NCI-H226 (cell line): ENCODE measurements around the gene GIMAP2.
"Not testable (repeated sequence)": the region's sequence is repeated elsewhere in the genome, so short reads cannot be mapped to it uniquely, and the experiment has no call there.

ENCODE experiments used
- DNase-seq: peaks from one replicate; pipeline ENCODE4 v3.0.0-alpha.2; 2015

GIMAP2 gene

DNA sequence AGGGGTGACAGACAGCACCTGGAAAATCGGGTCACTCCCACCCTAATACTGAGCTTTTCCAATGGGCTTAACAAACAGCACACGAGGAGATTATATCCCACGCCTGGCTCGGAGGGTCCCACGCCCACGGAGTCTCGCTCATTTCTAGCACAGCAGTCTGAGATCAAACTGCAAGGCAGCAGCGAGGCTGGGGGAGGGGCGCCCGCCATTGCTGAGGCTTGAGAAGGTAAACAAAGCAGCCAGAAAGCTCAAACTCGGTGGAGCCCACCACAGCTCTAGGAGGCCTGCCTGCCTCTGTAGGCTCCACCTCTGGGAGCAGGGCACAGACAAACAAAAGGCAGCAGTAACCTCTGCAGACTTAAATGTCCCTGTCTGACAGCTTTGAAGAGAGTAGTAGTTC, 6.9 kb upstream of the GIMAP2 start:
- not testable (repeated sequence) for DNase-seq

DNA sequence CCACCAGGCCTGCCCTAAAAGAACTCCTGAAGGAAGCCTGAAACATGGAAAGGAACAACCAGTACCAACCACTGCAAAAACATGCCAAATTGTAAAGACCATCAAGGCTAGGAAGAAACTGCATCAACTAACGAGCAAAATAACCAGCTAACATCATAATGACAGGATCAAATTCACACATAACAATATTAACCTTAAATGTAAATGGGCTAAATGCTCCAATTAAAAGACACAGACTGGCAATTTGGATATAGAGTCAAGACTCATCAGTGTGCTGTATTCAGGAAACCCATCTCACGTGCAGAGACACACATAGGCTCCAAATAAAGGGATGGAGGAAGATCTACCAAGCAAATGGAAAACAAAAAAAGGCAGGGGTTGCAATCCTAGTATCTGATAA, 5.1 kb upstream of the GIMAP2 start:
- DNase-seq, result not testable (repeated sequence)

DNA sequence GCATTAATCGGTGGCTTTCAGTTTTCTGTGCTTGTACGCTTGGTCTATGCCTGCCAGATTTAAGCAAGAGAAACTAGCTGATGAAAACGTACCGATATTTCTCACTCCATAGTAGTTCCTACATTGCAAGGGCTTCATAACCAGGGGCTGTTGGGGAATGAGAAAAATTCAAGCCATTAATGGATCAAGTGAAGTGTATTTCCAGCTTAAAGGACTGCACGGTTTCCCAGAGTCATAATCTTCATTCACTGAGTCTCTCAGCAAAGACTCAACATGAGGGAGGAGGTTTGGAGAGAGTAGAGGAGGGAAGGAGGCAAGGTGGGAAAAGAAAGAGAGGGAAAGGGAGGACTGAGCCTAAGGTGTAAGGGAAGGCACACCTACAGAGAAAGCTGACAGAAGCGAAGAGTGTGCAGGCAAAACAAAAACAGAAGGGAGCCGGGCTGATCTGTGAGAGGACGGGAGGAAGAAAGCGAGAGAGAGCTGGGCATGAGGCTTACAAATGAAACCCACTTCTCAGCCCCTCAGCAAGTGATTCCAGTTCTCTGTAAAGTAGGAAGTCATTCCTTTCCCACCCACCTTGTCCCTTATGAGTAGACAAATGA, 625 bp downstream of the GIMAP2 start:
- DNase-seq, result no peak

DNA sequence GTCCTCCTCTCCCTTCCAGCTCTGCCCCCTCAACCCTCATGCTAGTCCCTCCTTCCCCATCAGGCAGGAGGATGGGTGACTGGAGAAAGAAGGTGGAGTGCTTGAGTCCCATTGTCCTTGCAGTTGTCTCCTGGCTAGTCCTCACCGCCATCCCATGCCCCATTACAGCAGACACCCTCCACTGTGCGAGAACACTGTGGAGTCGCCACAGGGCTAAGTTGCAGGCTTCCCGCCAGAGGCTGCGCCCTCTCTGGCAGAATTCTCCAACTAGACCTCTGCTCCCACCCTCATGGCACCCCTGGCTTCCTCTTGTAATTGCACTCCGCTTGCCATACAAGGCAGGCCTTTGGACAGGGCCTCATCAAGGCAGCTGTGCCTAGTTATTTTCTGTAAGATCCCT, 3.1 kb downstream of the GIMAP2 start:
- no peak for DNase-seq

DNA sequence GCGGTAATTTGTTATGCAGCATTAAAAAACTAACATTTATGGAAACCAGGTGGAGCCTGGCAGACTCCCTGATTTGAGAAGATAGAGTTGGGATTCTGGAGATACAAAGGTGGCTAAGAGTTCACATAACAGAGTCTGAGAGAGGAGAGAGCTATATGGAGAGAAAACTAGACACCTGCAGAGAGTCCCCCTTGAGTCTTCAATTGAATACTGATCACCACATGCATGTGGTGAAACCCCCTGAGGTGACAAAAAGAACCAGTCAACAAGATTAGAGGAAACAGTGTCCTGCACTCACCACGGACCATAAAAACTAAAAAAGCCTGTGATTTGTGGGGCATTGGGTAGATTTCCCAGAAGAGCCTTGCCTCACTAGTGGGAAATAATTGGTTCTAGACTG, 10.1 kb downstream of the GIMAP2 start:
- no peak for DNase-seq

DNA sequence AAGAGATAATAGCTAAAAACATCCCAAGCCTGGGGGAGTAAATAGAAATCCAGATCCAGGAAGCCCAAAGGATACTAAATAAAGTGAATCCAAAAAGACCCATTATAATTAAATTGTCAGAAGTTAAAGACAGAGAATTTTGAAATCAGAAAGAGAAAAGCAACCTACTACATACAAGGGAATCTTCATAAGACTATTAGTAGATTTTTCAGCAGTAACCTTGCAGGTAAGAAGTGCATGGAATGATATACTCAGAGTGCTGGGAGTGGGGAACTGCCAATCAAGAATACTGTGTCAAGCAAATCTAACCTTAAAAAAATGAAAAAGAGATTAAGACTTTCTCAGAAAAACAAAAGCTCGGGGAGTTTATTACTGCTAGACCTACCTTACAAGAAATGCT, 17.7 kb downstream of the GIMAP2 start:
- DNase-seq, result no peak

DNA sequence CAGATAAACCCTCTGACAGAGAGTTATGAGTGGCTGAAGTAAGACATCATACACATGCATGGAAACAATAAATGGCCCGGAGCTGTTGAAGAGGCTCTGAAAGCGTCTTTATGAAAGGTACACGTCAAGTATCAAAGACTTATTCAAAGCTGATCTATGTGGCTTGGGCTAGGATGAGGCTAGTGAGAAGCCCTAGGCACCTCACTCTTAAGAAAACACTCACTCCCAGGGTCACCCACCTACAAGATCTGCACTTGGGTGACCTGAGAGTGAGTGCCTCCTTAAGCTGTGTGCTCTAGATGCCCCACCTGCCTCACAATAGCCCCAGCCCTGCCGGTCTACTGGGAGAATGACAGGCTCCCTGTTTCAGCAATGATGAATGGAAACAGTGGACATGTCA, 29.8 kb downstream of the GIMAP2 start:
- no peak for DNase-seq

DNA sequence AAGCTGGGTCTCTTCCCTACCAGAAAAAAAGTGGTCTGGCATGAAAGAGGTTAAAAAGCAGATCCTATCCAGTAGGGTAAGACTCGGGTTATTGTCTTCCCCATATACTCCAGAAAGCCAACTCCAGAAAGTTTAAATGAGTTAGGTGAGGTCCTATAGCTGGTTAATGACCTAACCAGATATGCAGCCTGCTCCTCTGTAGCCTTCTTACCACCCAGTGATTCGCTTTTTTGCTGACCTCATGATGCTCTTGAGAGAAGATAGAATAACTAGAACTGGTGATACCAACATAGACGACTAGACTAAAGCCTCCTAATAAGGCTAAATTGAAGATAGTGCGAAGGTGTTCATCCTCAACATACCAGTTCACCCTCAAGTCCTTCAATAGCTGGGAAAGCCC, 30.2 kb downstream of the GIMAP2 start:
- DNase-seq, result no peak

DNA sequence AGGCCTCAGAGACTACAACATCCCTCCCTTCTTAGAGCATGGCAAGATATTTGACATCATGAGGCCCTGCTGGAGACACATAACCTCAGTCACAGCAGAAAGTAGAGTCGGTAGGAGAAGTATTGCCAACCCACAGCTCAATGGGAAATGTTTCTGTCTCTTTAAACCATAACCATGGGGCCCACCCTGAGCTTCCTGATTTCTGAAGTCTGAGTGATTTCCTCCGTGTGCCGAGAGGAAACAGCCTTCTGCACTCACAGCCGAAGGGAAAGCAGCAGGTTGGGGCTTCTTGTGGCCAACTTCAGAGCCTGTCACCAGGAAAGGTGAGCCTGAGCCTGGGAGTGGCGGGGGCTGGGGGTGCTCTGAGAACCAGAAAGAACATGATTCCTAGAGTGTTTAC, 30.9 kb downstream of the GIMAP2 start, which contains the start of gene GIMAP1:
GIMAP1 (plus strand) TSS at position 246 of the 400 bp plus-strand sequence. CDS start 2,435 bp downstream, outside the sequence.
- DNase-seq, result no peak

DNA sequence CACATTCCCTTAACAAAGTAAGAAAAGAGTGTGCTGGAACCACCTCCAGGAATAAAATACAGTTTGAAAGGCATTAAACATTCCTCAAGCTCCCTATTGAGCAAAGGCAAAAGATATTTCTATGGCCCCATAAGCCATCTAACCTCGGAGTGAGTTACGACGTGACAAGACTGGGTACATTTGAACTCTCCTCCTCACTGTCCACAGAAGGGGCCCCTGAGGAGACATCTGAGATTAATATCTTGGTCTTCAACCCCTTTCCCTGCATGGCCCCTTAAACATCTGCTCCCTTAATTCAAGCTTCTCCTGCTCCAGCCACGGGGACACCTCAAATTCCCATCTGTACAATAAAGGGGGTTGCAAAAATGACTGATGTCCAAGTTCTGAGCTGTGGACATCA, 31.4 kb downstream of the GIMAP2 start:
- no peak for DNase-seq

DNA sequence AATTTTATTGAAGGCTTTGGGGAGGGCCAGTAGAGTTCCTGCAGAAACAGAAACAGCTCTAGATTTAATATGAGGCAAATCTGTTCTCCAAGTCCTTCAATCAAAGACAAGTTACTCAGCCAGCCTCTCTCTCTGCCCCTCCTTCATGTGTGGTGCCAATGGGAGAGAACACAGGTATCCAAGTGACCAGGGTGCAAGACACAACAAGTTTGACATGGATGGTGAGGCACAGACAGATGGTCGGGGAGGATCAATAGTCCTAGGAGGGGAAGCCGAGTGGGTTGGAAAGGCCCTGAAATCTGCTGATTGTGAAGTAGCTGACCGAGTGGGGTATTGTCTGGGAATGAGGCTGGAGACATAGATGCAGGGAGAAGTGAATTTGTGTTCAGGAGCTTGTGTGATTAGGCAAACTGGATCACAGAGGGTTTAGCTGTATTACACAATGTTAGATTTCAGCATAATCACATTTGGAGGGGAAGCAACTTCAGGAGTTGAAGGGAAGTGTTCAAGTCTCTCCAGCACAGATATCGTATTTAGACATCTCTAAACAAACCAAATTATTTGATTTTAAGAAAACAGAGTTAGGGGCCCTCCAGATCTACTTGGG, 32.4 kb downstream of the GIMAP2 start:
- no peak for DNase-seq

DNA sequence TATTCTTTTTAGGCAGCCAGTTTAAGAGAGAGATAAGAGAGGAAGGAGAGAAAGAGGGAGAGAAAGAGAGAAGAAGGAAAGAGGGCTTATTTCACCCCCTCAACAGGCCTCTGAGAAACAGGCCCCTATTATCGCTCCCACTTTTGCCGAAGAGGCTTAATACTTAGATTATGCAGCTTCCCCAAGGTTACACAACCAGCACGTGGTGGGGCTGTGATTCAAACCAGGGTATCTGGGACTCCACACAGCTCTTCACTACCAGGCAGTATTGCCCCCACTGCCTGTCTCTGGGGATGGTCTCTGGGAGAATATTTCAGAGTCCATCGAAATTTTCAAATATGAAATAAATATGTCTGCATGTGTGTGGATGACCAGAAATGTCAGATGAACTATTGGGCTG, 33.9 kb downstream of the GIMAP2 start:
- DNase-seq, result no peak

DNA sequence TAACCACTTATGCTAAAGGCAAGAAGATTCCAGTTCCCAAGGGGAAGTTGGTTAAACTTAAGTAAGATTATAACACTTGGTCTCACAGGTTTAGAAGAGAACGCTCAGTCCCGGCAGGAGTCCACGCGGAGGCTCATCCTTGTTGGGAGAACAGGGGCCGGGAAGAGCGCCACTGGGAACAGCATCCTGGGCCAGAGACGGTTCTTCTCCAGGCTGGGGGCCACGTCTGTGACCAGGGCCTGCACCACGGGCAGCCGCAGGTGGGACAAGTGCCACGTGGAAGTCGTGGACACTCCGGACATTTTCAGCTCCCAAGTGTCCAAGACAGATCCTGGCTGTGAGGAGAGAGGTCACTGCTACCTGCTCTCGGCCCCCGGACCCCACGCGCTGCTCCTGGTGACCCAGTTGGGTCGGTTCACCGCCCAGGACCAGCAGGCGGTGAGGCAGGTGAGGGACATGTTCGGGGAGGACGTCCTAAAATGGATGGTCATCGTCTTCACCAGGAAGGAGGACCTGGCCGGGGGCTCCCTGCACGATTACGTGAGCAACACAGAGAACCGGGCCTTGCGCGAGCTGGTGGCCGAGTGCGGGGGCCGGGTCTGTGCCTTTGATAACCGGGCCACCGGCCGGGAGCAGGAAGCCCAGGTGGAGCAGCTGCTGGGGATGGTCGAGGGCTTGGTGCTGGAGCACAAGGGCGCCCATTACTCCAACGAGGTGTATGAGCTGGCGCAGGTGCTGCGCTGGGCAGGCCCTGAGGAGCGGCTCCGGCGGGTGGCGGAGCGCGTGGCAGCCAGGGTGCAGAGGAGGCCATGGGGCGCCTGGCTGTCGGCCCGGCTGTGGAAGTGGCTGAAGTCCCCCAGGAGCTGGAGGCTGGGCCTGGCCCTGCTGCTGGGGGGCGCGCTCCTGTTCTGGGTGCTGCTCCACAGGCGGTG, 34.7 kb downstream of the GIMAP2 start:
- no peak for DNase-seq

DNA sequence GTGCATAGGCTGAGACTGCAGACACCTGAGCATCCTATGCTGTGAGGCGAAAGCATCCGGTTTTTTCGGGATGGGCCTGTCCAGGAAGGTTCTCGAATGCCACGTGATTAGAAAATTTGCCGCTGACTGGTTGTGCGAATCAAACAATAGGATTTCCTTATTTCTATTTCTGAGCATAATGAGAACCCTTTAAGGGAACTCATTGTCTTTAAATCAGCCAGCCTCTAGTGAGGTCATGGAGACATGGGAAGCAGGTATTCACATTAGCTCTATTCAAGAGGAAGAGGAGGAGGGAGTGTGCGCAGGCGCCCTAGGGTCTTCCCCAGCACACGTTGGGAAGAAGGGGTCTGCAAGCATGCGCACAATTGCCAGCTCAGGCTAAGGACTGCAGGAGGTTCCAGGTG, 36.5 kb downstream of the GIMAP2 start:
- no peak for DNase-seq

DNA sequence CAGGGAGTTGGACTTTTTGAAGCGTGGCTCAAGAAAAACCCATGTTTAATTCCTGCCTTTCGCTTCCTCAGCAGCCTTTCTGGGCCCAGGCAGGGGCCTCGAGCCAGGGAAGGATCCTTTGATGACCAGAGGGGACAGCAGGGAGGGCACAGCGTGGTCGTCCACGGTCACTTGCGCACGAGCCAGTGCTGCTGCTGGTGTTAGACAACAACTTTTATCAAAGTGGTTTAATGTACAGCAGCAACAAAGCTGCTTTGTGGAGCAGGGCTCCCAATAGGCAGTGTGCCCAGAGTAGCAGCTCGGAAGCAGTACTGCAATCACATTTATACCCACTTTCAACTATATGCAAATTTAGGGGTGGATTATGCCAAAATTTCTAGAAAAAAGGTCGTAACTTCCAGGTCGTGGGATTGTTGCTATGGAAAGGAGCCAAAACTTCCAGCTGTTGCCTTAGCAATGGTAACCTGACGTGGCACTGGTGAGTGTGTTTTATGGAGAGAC, 37.0 kb downstream of the GIMAP2 start:
- DNase-seq, result no peak

DNA sequence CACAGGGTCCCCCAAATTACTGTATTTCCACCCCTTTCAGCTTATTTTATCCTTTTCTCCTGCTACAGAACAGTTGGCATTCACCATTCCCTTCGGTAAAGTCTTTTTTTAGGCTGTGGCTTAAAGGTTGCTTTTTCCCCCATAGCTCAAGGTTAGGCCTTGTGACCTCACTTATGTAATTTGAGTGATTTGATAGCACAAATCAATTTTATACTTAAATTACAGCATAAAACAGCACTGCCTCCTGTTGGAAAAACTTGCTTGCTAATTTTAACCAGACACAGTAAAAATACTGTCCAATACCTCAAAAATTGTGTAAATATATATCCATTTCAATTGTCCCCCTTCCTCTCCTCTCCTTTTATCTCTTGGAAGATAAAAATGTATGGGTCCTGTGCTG, 38.0 kb downstream of the GIMAP2 start:
- DNase-seq, result no peak

DNA sequence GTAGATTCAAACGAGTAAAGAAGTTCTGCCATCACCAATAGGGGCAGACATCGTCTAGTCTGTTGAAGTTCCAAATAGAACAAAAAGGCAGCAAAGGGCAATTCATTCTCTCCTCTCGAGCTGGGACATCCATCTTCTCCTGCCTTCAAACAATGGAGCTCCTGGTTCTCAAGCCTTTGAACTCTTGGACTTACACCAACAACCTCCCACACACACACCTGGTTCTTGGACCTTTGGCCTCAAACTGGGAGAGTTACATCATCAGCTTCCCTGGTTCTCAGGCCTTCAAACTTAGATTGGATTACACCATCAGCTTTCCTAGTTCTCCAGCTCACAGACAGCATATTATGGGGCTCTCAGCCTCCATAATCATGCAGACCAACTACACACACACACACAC, 41.9 kb downstream of the GIMAP2 start:
- DNase-seq, result no peak

DNA sequence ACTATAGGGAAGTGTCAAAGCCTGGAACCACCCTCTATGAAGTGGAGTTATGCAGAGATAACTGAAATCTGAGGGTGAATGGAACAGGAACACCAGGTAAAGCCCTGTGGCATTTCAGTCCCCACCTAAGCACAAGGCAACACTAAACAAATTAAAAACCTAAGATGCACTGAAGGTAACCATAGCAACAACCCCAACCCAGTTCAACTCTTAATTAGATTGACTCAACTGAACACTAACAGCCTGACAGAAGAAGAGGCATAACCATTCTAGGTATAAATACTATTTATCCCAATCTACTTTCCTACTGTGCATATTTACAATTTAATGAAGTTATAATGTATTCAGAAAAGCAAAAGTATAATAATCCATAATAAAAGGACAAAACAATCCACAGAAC, 42.5 kb downstream of the GIMAP2 start:
- no peak for DNase-seq

DNA sequence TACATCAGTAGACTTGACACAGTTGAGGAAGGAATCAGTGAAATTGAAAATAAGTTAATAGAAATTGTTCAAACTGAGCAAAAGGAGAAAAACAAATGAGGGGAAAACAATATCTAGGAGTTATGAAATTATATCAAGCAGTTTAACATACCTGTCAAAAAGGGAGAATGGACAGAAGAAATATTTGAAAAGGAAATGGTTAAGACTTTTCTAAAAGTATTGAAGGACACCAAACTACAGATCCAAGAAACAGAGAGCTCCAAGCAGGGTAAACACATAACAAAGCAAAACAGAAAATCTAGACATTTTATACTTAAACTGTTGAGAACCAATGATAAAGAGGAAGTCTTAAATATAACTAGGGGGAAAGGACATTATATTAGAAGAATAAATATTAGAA, 43.1 kb downstream of the GIMAP2 start:
- no peak for DNase-seq

DNA sequence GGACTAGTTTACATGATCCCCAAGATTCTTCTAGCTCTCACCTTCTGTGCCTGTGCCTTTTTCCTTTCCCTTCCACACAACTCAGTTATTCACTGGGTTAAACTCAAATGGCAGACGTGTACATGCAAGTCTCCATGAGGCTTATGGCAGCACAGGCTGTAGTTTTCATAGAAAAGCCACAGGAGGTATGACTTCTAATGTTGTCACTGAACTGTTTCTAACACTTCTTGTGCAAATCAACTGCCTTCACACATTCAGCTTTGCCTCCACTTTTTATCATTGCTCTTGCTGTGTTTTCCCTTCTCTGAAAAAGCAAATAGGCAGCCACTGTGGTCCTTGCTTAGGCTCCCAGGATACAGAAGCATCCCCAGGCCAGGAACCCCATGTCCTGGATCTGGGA, 46.4 kb downstream of the GIMAP2 start:
- no peak for DNase-seq

DNA sequence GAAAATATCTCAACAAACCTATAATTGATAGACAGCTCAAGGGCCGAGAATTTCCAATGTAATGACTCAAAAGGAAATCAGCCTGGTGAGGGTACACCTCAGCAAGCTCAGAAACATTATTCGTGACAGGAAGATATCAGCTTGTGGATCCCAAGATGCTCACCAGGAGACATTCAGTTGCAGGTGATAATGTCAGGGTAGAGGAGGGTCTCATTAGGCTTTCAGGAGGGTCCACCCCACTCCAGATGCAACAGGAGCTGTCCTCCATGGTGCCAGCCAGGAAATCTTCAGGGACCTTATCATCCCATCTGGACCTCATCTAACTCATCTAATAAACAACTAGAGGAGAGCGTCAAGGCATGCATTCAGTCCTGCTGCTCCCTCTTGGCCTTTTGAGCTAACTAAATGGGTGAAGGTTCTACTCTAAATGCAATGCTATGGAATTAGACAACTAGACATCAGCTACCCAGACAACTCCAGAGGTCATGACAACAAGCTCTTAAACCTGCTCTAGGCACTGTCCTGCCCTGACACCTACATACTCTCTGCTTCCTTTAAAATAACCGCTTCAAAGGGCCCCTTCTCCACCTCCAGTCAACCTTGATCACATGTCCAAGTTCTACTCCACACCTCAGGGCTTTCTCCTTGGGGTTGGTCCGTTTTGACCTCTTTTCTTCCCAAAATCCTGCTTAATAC, 47.4 kb downstream of the GIMAP2 start:
- DNase-seq, result no peak

DNA sequence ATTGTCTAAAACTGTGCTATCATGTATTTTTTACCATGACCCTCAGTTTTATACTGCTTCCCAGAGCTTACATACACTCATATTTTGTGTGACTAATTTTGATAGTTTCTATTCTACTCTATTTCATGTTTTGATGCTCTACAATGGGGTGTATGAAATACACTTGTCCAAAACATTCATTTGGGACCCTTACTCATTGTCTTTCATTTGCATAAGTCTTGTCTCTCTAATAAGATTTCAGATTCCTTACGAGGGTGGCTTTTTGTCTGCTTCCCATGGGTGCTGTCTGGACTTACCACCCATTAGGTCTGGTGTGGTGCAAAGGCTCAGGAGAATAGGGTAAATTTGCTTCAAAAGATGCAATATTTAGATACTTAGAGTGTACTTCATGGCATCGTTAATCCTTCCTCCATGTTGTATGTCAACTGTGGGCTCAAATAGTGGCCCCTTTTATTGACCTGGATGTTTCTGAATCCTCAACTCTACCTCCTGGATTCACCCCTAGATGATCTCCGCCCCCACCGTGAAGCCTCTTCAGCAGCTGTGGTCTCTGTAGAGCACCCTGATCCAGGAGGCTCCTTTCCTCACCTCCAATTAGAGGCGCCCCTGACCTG, 48.1 kb downstream of the GIMAP2 start:
- DNase-seq, result no peak

DNA sequence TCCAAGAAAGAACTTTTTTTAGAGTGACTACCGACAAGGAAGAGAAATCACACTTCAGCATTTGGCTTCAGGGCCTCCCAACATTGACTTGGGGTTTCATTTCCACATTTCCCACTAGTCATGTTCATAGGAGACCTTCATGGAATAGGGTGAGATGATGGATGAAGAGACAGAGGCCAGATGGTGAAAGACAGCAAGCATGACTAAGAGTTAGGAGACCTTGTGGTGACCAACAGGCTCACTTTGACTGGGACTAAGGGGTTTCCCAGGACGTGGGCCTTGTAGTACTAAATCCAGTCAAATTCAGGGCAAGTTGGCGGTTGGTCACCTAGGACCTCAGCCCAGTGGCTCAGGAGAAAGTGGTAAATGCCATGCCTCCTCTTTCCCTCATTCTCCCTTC, 48.7 kb downstream of the GIMAP2 start:
- DNase-seq, result no peak
